Astrocyte (in vitro differentiated cells and primary cell): ENCODE results near the gene CSNK2A1.

Experiments
- CTCF ChIP-seq: IDR thresholded peaks from 2 replicates; pipeline ENCODE4 v1.5.1; 2011; ENCODE audit warnings: low read depth, mild to moderate bottlenecking, inconsistent platforms, low read length, moderate library complexity; ENCODE audit not compliant: insufficient read depth
- EZH2 ChIP-seq: IDR thresholded peaks from 2 replicates; pipeline ENCODE4 v1.6.1; 2012; ENCODE audit warnings: mild to moderate bottlenecking, low read length, inconsistent platforms; ENCODE audit not compliant: insufficient read depth

GRCh38 chr20:527571-527886, 16.1 kb downstream of the CSNK2A1 start:
- TF ChIP-seq CTCF (no peak), EZH2 (no peak)
